Endothelial cell (in vitro differentiated cells): ENCODE measurements around the gene FN1. TPM values are rescaled to one million over a fixed set of nuclear protein-coding genes. Genes with fewer than 3 reads are reported as not detected.

Experiments used
- DNase-seq: peaks from one replicate; pipeline ENCODE4 v3.0.0; 2021; ENCODE audit warnings: low spot score
- H3K27ac Mint-ChIP-seq: one replicate; pipeline ENCODE4 v1.8.0; 2021; ENCODE audit warnings: mixed read lengths, inconsistent platforms; ENCODE audit not compliant: unreplicated experiment
- H3K27me3 Mint-ChIP-seq: one replicate; pipeline ENCODE4 v1.8.0; 2021; ENCODE audit warnings: mild to moderate bottlenecking, moderate library complexity, mixed read lengths, inconsistent platforms; ENCODE audit not compliant: unreplicated experiment
- H3K36me3 Mint-ChIP-seq: one replicate; pipeline ENCODE4 v1.8.0; 2021; ENCODE audit warnings: mild to moderate bottlenecking, low read depth, mixed read lengths, inconsistent platforms; ENCODE audit not compliant: unreplicated experiment
- H3K4me1 Mint-ChIP-seq: one replicate; pipeline ENCODE4 v1.8.0; 2021; ENCODE audit warnings: mild to moderate bottlenecking, mixed read lengths, inconsistent platforms; ENCODE audit not compliant: unreplicated experiment
- H3K4me3 Mint-ChIP-seq: one replicate; pipeline ENCODE4 v1.8.0; 2021; ENCODE audit warnings: mild to moderate bottlenecking, mixed read lengths, inconsistent platforms; ENCODE audit not compliant: unreplicated experiment
- H3K9me3 Mint-ChIP-seq: one replicate; pipeline ENCODE4 v1.8.0; 2021; ENCODE audit warnings: mixed read lengths, inconsistent platforms; ENCODE audit not compliant: unreplicated experiment
- total RNA-seq: library from RNA; stranded (reverse); fragmentation: NEBNext Ultra II Directional; extraction: Animal tissue kit (Norgen Biotek cat#: 25700); gene quantifications from one replicate; pipeline ENCODE4 v1.2.1, GENCODE V29; 2021; ENCODE audit not compliant: unreplicated experiment
- TF ChIP-seq, protein P1 (sequence below): fragments of 200-600 bp; sonication (generic); IDR thresholded peaks from one replicate; pipeline ENCODE4 v1.5.0; 2021; ENCODE audit warnings: antibody characterized with exemption; ENCODE audit not compliant: unreplicated experiment

FN1 gene
- total RNA-seq, 1 donor from 2014 or later = 1,159 TPM

DNA sequence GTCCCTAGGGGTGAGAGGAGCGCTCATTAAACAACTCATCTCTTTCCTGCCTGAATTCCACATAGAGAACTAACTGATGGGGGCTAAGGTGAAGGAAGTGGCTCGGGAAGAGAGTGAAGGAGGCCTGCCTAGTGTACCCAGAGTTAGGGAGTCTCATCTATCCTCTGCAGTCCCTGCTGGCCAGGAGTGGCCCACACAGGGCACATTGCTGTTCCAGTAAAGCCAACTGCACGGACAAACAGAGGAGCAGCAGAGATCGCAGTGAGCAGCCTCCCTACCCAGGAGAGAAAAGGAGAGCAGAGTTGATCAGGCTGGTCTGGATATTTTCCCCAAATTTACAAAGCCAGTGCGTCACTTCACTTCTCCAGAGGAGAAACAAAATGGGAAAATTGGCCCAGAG lies 16.9 kb upstream of the FN1 start:
- DNase-seq = no peak
- no peak overlapping the region for H3K4me3 Mint-ChIP-seq
- H3K9me3 Mint-ChIP-seq = no peaks in the 10 kb centered on the region
- no peaks in the 10 kb centered on the region for H3K36me3 Mint-ChIP-seq
- peaks cover 5% of the 10 kb centered on the region for H3K4me1 Mint-ChIP-seq
- TF ChIP-seq, protein P1, sequence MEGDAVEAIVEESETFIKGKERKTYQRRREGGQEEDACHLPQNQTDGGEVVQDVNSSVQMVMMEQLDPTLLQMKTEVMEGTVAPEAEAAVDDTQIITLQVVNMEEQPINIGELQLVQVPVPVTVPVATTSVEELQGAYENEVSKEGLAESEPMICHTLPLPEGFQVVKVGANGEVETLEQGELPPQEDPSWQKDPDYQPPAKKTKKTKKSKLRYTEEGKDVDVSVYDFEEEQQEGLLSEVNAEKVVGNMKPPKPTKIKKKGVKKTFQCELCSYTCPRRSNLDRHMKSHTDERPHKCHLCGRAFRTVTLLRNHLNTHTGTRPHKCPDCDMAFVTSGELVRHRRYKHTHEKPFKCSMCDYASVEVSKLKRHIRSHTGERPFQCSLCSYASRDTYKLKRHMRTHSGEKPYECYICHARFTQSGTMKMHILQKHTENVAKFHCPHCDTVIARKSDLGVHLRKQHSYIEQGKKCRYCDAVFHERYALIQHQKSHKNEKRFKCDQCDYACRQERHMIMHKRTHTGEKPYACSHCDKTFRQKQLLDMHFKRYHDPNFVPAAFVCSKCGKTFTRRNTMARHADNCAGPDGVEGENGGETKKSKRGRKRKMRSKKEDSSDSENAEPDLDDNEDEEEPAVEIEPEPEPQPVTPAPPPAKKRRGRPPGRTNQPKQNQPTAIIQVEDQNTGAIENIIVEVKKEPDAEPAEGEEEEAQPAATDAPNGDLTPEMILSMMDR = no peak
- H3K27ac Mint-ChIP-seq = no peak overlapping the region
- H3K27me3 Mint-ChIP-seq = no peaks in the 10 kb centered on the region

GRCh38 chr2:215451012-215451756 lies 15.3 kb upstream of the FN1 start:
- peaks cover 5% of the 10 kb centered on the region for H3K4me1 Mint-ChIP-seq
- TF ChIP-seq, protein P1 = no peak
- no peak overlapping the region for H3K27ac Mint-ChIP-seq

DNA sequence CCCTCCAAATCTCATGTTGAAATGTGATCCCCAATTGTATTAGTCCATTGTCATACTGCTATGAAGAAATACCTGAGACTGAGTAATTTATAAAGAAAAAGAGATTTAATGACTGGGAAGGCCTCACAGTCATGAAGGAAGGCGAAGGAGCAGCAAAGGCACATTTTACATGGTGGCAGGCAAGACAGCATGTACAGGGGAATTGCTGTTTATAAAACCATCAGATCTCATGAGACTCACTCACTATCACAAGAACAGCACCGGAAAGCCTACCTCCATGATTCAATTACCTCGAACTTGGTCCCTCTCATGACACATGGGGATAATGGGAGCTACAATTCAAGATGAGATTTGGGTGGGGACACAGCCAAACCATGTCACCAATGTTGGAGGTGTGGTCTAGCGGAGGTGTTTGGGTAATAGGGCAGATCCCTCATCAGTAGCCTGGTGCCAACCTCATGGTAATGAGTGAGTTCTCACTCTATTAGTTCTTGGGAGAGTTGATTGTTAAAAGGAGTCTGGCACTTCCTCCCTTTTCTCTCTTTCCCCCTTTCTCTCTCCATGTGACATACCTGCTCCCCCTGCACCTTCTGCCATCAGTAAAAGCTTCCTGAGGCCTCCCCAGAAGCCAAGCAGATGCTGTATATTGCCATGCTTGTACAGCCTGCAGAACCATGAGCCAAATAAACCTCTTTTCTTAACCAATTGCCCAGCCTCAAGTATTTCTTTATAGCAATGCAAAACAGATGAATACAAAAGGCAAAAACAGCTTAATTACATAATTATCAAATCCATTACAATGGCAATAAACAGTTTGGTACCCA lies 14.5 kb upstream of the FN1 start:
- Mint-ChIP-seq H3K4me1 (peaks cover 5% of the 10 kb centered on the region), H3K27ac (no peak overlapping the region), H3K4me3 (no peak overlapping the region), H3K9me3 (no peaks in the 10 kb centered on the region), H3K27me3 (no peaks in the 10 kb centered on the region), H3K36me3 (no peaks in the 10 kb centered on the region)
- TF ChIP-seq, protein P1 = no peak
- DNase-seq = no peak

More at GRCh38 chr2:215451012-215451756, 15.3 kb upstream of the FN1 start:
- H3K9me3 Mint-ChIP-seq = no peaks in the 10 kb centered on the region
- no peak overlapping the region for H3K4me3 Mint-ChIP-seq
- no peaks in the 10 kb centered on the region for H3K27me3 Mint-ChIP-seq
- DNase-seq = no peak
- H3K36me3 Mint-ChIP-seq = no peaks in the 10 kb centered on the region

- Mint-ChIP-seq H3K4me3 (no peak overlapping the region), H3K9me3 (no peaks in the 10 kb centered on the region), H3K27ac (no peak overlapping the region), H3K36me3 (no peaks in the 10 kb centered on the region), H3K27me3 (no peaks in the 10 kb centered on the region), H3K4me1 (peaks cover 2% of the 10 kb centered on the region)
- TF ChIP-seq, protein P1 = no peak
- DNase-seq = no peak
These were observed 11.8 kb upstream of the FN1 start for GRCh38 chr2:215447673-215448081.

DNA sequence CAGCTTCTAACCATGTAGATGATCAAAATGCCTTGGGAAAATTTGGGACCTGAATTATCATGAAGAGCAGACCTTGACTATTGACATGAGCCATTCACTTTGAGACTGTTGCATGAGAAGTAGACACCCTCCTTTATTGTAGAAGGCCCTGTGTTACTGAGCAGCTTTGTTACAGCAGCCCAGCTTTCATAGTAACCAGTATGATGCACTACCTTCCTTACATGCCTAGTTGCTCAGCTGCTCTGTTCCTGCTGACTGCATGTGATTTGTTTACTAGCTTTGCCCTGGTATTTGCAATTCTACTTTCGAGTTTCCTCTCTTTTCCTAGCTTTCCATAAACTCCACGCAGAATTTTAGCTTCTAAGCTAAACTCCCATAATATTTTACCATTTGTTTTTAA lies 11.2 kb upstream of the FN1 start:
- Mint-ChIP-seq H3K36me3 (no peaks in the 10 kb centered on the region), H3K9me3 (no peaks in the 10 kb centered on the region), H3K4me3 (no peak overlapping the region), H3K27ac (no peak overlapping the region), H3K4me1 (no peaks in the 10 kb centered on the region), H3K27me3 (no peaks in the 10 kb centered on the region)
- TF ChIP-seq, protein P1 = no peak
- no peak for DNase-seq
